Measurements from ENCODE around the gene DENND11. TPM values are rescaled to one million over a fixed set of nuclear protein-coding genes. Genes with fewer than 3 reads are reported as not detected.
A peak's percentile ranks its signal among the peaks of the same experiment; 100 is the strongest.

Gene DENND11
- total and polyA plus RNA-seq, 4 donors, result 23.1 to 33.7 (median 25.5) TPM

DNA sequence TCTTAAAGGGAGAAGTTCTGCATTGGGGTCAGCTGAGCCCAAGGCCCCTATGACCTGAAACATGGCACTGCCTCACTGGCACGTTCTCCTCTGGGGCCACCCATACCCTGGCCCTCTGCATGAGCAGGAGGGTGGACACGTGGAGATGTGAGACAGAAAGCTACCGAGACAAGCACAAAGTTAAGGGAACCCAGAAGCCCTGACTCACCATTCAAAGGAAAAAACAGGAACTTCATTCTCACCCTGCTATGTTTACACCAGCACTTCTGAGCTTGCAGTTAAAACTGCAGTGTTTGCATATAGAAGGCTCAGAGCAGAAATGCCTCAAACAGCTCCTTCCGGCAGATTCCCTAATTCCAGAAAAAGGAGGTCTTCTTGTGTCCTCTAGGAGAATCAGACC lies 41.7 kb downstream of the DENND11 start:
- no peak for DNase-seq (ENCODE audit: low read depth in 4 of 6, low spot score in 6 of 6)
- H3K4me1 ChIP-seq (ENCODE audit: control insufficient read depth, insufficient read depth, low read length), result no peaks in the 10 kb centered on the region
- no peaks in the 10 kb centered on the region for H3K27me3 ChIP-seq (ENCODE audit: control insufficient read depth, insufficient read depth, low read length)
- H3K36me3 ChIP-seq (ENCODE audit: control insufficient read depth, insufficient read depth, low read length), result peaks cover 28% of the 10 kb centered on the region
- H3K27ac ChIP-seq (ENCODE audit: low read depth, low read length), result no peak overlapping the region
- 81% methylated on average over 3 of the region's 4 CpGs for WGBS (ENCODE audit: insufficient coverage)
- H3K9me3 ChIP-seq (ENCODE audit: control insufficient read depth, insufficient read depth, low read length), result no peaks in the 10 kb centered on the region
- H3K4me3 ChIP-seq (ENCODE audit: low read depth, low read length), result no peak overlapping the region

DNA sequence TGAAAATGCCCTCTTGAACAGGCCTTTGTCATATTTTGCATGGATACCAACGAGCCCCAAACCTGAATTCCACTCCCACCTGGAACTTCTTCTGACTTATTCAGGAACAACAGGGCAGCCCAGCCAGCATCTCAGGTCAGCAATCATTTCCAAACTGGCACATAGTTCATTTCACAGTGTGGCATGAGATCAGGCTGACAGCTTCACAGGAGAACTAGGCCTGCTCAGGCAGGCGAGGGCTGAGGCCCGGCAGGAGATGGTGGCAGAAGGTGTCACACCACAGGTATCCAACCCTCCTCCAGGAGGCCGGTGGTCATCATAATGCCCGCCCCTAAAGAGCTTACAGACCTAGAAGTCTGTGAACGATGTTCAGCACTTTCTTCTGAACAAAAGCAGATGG lies 42.5 kb downstream of the DENND11 start:
- H3K4me3 ChIP-seq (ENCODE audit: low read depth, low read length), result no peak overlapping the region
- H3K27me3 ChIP-seq (ENCODE audit: control insufficient read depth, insufficient read depth, low read length), result no peaks in the 10 kb centered on the region
- peaks cover 2% of the 10 kb centered on the region for H3K4me1 ChIP-seq (ENCODE audit: control insufficient read depth, insufficient read depth, low read length)
- H3K9me3 ChIP-seq (ENCODE audit: control insufficient read depth, insufficient read depth, low read length), result no peaks in the 10 kb centered on the region
- 90% methylated on average over 6 of the region's 6 CpGs for WGBS (ENCODE audit: insufficient coverage)
- H3K27ac ChIP-seq (ENCODE audit: low read depth, low read length), result no peak overlapping the region
- H3K36me3 ChIP-seq (ENCODE audit: control insufficient read depth, insufficient read depth, low read length), result peaks cover 20% of the 10 kb centered on the region
- DNase-seq (ENCODE audit: low read depth in 4 of 6, low spot score in 6 of 6), result no peak

- Histone ChIP-seq H3K4me1 (ENCODE audit: control insufficient read depth, insufficient read depth, low read length) (peaks cover 2% of the 10 kb centered on the region), H3K27ac (ENCODE audit: low read depth, low read length) (no peak overlapping the region), H3K4me3 (ENCODE audit: low read depth, low read length) (no peak overlapping the region), H3K9me3 (ENCODE audit: control insufficient read depth, insufficient read depth, low read length) (no peaks in the 10 kb centered on the region), H3K27me3 (ENCODE audit: control insufficient read depth, insufficient read depth, low read length) (no peaks in the 10 kb centered on the region), H3K36me3 (ENCODE audit: control insufficient read depth, insufficient read depth, low read length) (peaks cover 6% of the 10 kb centered on the region)
- no CpG with 5 or more reads among the region's 3 CpGs for WGBS (ENCODE audit: insufficient coverage)
- DNase-seq (ENCODE audit: low read depth in 4 of 6, low spot score in 6 of 6), result peak in 5 of 6 donors; percentile 44 to 95 (median 64)
Measured at GRCh38 chr7:141654551-141654950, 47.4 kb downstream of the DENND11 start.

GRCh38 chr7:141652691-141653090 lies 49.3 kb downstream of the DENND11 start:
- Histone ChIP-seq H3K27me3 (ENCODE audit: control insufficient read depth, insufficient read depth, low read length) (no peaks in the 10 kb centered on the region), H3K4me3 (ENCODE audit: low read depth, low read length) (no peak overlapping the region), H3K36me3 (ENCODE audit: control insufficient read depth, insufficient read depth, low read length) (peaks cover 6% of the 10 kb centered on the region), H3K4me1 (ENCODE audit: control insufficient read depth, insufficient read depth, low read length) (peaks cover 7% of the 10 kb centered on the region), H3K9me3 (ENCODE audit: control insufficient read depth, insufficient read depth, low read length) (no peaks in the 10 kb centered on the region), H3K27ac (ENCODE audit: low read depth, low read length) (no peak overlapping the region)
- 33% methylated on average over 3 of the region's 3 CpGs for WGBS (ENCODE audit: insufficient coverage)
- peak in 1 of 6 donors; percentile 26 for DNase-seq (ENCODE audit: low read depth in 4 of 6, low spot score in 6 of 6)

Small RNA genes within 50 kb of the gene (small RNA-seq; reads per million reads assigned to genes)
- not detected for gene RNU1-82P (ENCODE audit: low replicate concordance)

Other genes with a start within 250 kb of the DENND11 start
- 10 to 100 TPM; 43.7 to 65.7 TPM for gene AGK, start 150.8 kb downstream of the DENND11 start, total RNA-seq
- gene AGK, start 150.8 kb downstream of the DENND11 start, polyA plus RNA-seq (ENCODE audit: insufficient read length in 2 of 2), result 10 to 100 TPM; 48.5 TPM
- under 1 TPM; 0.22 to 0.30 TPM for gene WEE2, start 6.2 kb upstream of the DENND11 start, total RNA-seq
- gene WEE2, start 6.2 kb upstream of the DENND11 start, polyA plus RNA-seq (ENCODE audit: insufficient read length in 2 of 2), result under 1 TPM; 0.53 to 0.57 TPM
- gene SSBP1, start 36.2 kb upstream of the DENND11 start, total RNA-seq, result 100 to 1,000 TPM in 1 of 2 donors, 10 to 100 TPM in 1; 86.5 to 150 TPM
- 100 to 1,000 TPM; 117 to 119 TPM for gene SSBP1, start 36.2 kb upstream of the DENND11 start, polyA plus RNA-seq (ENCODE audit: insufficient read length in 2 of 2)
- gene TAS2R3, start 61.9 kb upstream of the DENND11 start, total RNA-seq, result 1 to 10 TPM; 3.6 to 5.7 TPM
- under 1 TPM; 0.33 to 0.40 TPM for gene TAS2R3, start 61.9 kb upstream of the DENND11 start, polyA plus RNA-seq (ENCODE audit: insufficient read length in 2 of 2)
- gene TAS2R4, start 74.5 kb upstream of the DENND11 start, total RNA-seq, result 1 to 10 TPM; 3.4 to 4.5 TPM
- gene TAS2R4, start 74.5 kb upstream of the DENND11 start, polyA plus RNA-seq (ENCODE audit: insufficient read length in 2 of 2), result 1 to 10 TPM; 1.4 to 3.4 TPM
- gene TAS2R5, start 88.1 kb upstream of the DENND11 start, total RNA-seq, result 1 to 10 TPM; 3.5 to 3.7 TPM
- 1 to 10 TPM; 2.4 to 4.7 TPM for gene TAS2R5, start 88.1 kb upstream of the DENND11 start, polyA plus RNA-seq (ENCODE audit: insufficient read length in 2 of 2)
- gene PRSS37, start 139.3 kb upstream of the DENND11 start, total RNA-seq, result not detected
- under 1 TPM; 0.24 to 0.45 TPM for gene PRSS37, start 139.3 kb upstream of the DENND11 start, polyA plus RNA-seq (ENCODE audit: insufficient read length in 2 of 2)
- gene OR9A4, start 214.2 kb upstream of the DENND11 start, total RNA-seq, result under 1 TPM; 0.11 to 0.30 TPM
- gene OR9A4, start 214.2 kb upstream of the DENND11 start, polyA plus RNA-seq (ENCODE audit: insufficient read length in 2 of 2), result not detected
- 1 to 10 TPM in 1 of 2 donors, under 1 TPM in 1; 0.17 to 2.1 TPM for gene CLEC5A, start 244.8 kb upstream of the DENND11 start, total RNA-seq
- under 1 TPM in 1 of 2 donors, not detected in 1; 0.05 TPM for gene CLEC5A, start 244.8 kb upstream of the DENND11 start, polyA plus RNA-seq (ENCODE audit: insufficient read length in 2 of 2)